ENCODE data around the gene ENPP3. TPM values are rescaled to one million over a fixed set of nuclear protein-coding genes. Genes with fewer than 3 reads are reported as not detected.

Gene ENPP3
- total RNA-seq, 2 experiments from 2014 or later: 0.22 to 0.34 TPM

- CTCF ChIA-PET: no interaction called here
- no peaks in the 10 kb centered on the region for H3K27me3 Mint-ChIP-seq
- H3K27ac ChIP-seq (ENCODE audit: low read depth in 1 of 2, low read length in 2 of 2): no peak overlapping the region
- H3K27ac Mint-ChIP-seq: no peak overlapping the region
- no peak overlapping the region for H3K4me3 Mint-ChIP-seq
- intact Hi-C loops (cut with DNase I, micrococcal nuclease): no loop called here
- DNase-seq (no peak), ATAC-seq (ENCODE audit: poor library complexity) (no peak)
- POLR2A ChIA-PET: interaction anchor here (0.6 kb wide), 1 partner anchor 829 kb away, joined by 3 read pairs; no protein-coding TSS in a partner anchor
- no peaks in the 10 kb centered on the region for H3K27me3 ChIP-seq (ENCODE audit: control insufficient read depth in 1 of 2, insufficient read depth in 2 of 2, low read length in 2 of 2)
- H3K9me3 ChIP-seq (ENCODE audit: control insufficient read depth in 1 of 2, insufficient read depth in 1 of 2, low read length in 2 of 2): no peaks in the 10 kb centered on the region
- no peaks in the 10 kb centered on the region for H3K36me3 ChIP-seq (ENCODE audit: insufficient read depth, low read length)
- H3K36me3 Mint-ChIP-seq (ENCODE audit: low read depth): no peaks in the 10 kb centered on the region
- no peaks in the 10 kb centered on the region for H3K9me3 Mint-ChIP-seq
- TF ChIP-seq CTCF (IDR thresholded peaks at IDR 0.05): no peak
- peaks cover 4% of the 10 kb centered on the region for H3K4me1 Mint-ChIP-seq (ENCODE audit: low read depth)
- no peaks in the 10 kb centered on the region for H3K4me1 ChIP-seq (ENCODE audit: insufficient read depth, low read length)
- H3K4me3 ChIP-seq (ENCODE audit: low read length): no peak overlapping the region
Measured at GRCh38 chr6:131654326-131654725, 17.2 kb downstream of the ENPP3 start.

- Histone ChIP-seq H3K4me3 (ENCODE audit: low read length) (no peak overlapping the region), H3K27ac (ENCODE audit: low read depth in 1 of 2, low read length in 2 of 2) (no peak overlapping the region), H3K36me3 (ENCODE audit: insufficient read depth, low read length) (no peaks in the 10 kb centered on the region), H3K4me1 (ENCODE audit: insufficient read depth, low read length) (no peaks in the 10 kb centered on the region), H3K9me3 (ENCODE audit: control insufficient read depth in 1 of 2, insufficient read depth in 1 of 2, low read length in 2 of 2) (no peaks in the 10 kb centered on the region), H3K27me3 (ENCODE audit: control insufficient read depth in 1 of 2, insufficient read depth in 2 of 2, low read length in 2 of 2) (no peaks in the 10 kb centered on the region)
- POLR2A ChIA-PET: no interaction called here
- no peak for DNase-seq
- no peak for ATAC-seq (ENCODE audit: poor library complexity)
- TF ChIP-seq CTCF (IDR thresholded peaks at IDR 0.05): no peak
- Mint-ChIP-seq H3K36me3 (ENCODE audit: low read depth) (no peaks in the 10 kb centered on the region), H3K27ac (no peak overlapping the region), H3K9me3 (no peaks in the 10 kb centered on the region), H3K4me3 (no peak overlapping the region), H3K27me3 (no peaks in the 10 kb centered on the region), H3K4me1 (ENCODE audit: low read depth) (no peaks in the 10 kb centered on the region)
- intact Hi-C loops (cut with DNase I, micrococcal nuclease): no loop called here
- CTCF ChIA-PET: no interaction called here
Measured at GRCh38 chr6:131655387-131655786, 18.3 kb downstream of the ENPP3 start.

GRCh38 chr6:131655951-131656350 is 18.8 kb downstream of the ENPP3 start:
- intact Hi-C loops (cut with DNase I, micrococcal nuclease): no loop called here
- H3K4me1 ChIP-seq (ENCODE audit: insufficient read depth, low read length): no peaks in the 10 kb centered on the region
- H3K4me3 ChIP-seq (ENCODE audit: low read length): no peak overlapping the region
- H3K36me3 ChIP-seq (ENCODE audit: insufficient read depth, low read length): no peaks in the 10 kb centered on the region
- H3K4me3 Mint-ChIP-seq: no peak overlapping the region
- no peaks in the 10 kb centered on the region for H3K27me3 ChIP-seq (ENCODE audit: control insufficient read depth in 1 of 2, insufficient read depth in 2 of 2, low read length in 2 of 2)
- H3K27ac Mint-ChIP-seq: no peak overlapping the region
- no peaks in the 10 kb centered on the region for H3K36me3 Mint-ChIP-seq (ENCODE audit: low read depth)
- POLR2A ChIA-PET: no interaction called here
- H3K9me3 ChIP-seq (ENCODE audit: control insufficient read depth in 1 of 2, insufficient read depth in 1 of 2, low read length in 2 of 2): no peaks in the 10 kb centered on the region
- H3K27me3 Mint-ChIP-seq: no peaks in the 10 kb centered on the region
- DNase-seq: no peak
- CTCF ChIA-PET: no interaction called here
- ATAC-seq (ENCODE audit: poor library complexity): no peak
- H3K4me1 Mint-ChIP-seq (ENCODE audit: low read depth): no peaks in the 10 kb centered on the region
- no peak for TF ChIP-seq CTCF (IDR thresholded peaks at IDR 0.05)
- H3K9me3 Mint-ChIP-seq: no peaks in the 10 kb centered on the region
- H3K27ac ChIP-seq (ENCODE audit: low read depth in 1 of 2, low read length in 2 of 2): no peak overlapping the region

All from CD4-positive, alpha-beta T cell (primary cell).